GM18507 (cell line): Measurements from ENCODE around the gene LAMC3.

Experiments used
- DNase-seq: peaks from one replicate; pipeline ENCODE4 v3.0.0; 2011; ENCODE audit warnings: low read depth; ENCODE audit not compliant: insufficient read length; ENCODE audit errors: extremely low spot score
- FAIRE-seq: peaks from 2 replicates; lab custom pipeline; 2011; peaks lifted over from hg19 to GRCh38; lab: Jason Lieb, UNC

The LAMC3 gene

DNA sequence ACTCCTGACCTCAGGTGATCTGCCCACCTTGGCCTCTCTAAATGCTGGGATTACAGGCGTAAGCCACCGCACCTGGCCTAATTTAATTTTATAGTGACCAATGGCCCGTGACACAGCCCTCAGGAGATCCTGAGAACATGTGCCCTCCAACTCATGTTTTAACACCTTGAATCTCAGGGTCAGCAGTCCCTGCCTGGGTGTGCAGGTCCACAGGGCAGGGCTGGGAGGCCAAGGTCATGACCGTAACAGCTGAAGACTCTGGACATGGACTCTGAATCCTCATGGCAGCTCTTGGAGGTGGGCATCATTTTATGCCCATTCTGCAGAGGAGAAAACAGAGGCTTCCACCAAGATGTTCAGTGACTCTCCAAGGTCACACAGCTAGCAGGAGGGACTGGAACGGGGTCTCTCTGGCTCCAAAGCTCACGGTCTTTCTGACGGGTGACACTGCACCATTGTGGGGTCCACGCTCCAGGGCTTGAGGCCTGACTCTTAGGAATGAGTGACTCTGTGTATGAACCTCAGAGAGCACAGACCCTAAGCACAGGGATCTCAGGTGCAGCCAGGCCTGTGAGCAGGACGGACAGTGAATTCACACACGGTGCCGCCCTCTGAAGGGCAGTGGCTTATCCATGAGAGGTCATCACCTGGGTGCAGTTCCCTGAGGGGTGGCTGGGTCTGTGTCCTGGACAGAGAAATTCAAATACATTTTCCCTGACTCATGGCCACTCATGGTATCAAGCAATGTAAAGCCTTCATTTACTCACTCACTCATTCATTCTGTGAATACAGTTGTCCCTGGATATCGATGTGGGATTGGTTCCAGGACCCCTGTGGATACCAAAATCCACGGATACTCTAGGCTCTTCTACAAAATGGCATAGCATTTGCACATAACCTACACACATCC is 32.8 kb upstream of the LAMC3 start:
- FAIRE-seq (no peak), DNase-seq (no peak)

DNA sequence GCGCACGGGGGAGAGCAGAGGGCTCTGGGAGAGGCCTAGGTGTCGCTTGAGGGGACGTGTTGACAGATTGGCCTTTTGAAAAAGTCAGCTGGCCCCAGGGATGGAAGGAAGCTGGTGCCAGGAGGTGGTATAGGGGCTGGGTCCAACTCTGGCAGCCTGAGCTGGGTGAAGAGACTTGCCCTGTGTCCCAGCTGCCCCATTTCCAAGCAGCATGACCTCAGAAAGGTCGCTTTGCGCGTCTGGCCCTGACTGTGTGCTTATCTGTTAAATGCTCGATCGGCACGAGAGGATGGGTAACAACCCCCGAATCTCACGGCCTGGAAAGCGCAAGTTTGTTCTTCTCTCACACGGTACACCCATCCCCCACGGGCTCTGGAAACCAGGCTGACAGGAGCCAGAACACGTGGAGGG is 31.2 kb upstream of the LAMC3 start:
- no peak for DNase-seq
- no peak for FAIRE-seq

DNA sequence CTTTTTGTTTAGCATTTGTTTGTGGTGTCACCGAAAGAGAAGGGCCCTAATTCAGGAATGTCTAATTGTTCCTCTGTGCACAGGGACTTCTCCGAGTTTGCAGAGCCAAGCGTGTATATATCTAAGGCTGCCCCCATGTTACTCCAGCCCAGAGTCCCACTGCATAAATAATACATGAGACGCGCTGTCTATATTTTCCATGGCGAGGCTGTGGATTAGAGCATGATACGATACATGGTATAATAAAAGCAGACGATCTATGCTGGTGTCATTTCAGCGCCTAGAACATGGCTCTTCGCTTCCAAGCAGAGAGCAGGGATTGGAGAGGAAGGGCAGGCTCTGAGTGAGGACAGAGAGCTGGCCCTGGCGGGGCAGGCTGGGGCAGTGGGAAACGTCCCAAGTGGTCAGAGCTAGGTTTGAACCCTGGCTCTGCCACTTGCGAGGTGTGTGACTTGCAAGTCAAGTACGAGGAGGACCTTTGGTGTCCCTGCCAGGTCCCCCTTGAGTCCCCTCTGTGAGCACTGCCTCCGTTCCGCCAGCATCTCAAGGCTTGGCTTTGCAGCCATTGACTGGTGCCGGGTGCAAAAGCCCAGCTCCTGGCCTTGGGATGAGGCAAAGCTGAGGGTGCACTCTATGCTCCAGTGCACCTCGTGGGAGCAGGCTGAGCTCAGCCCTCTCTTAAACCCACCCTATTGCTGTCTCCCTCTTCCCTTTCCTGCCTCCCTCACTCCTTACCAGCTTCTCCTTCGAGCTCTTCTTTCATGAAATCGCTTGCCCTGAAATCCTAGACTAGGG is 29.2 kb upstream of the LAMC3 start:
- no peak for FAIRE-seq
- no peak for DNase-seq

DNA sequence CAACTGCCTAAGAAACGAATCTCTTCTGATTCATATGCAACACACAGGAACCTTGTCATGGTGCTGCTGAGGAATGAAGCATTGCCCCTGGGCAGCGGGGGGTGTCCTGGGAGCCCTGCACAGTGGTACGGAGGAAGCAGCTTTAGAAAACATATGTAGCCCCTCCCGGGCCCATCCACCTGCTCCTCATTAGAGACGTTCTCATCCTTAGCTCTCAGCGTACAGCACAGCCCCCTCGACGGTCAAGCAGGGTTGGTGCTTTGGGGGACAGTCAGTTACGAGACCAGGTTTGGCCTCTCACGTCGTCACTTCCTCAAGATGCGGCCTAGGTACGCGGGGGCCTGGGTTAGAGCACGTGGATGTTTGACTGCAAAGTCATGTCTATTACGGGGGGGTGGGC is 28.4 kb upstream of the LAMC3 start:
- DNase-seq (no peak), FAIRE-seq (no peak)

DNA sequence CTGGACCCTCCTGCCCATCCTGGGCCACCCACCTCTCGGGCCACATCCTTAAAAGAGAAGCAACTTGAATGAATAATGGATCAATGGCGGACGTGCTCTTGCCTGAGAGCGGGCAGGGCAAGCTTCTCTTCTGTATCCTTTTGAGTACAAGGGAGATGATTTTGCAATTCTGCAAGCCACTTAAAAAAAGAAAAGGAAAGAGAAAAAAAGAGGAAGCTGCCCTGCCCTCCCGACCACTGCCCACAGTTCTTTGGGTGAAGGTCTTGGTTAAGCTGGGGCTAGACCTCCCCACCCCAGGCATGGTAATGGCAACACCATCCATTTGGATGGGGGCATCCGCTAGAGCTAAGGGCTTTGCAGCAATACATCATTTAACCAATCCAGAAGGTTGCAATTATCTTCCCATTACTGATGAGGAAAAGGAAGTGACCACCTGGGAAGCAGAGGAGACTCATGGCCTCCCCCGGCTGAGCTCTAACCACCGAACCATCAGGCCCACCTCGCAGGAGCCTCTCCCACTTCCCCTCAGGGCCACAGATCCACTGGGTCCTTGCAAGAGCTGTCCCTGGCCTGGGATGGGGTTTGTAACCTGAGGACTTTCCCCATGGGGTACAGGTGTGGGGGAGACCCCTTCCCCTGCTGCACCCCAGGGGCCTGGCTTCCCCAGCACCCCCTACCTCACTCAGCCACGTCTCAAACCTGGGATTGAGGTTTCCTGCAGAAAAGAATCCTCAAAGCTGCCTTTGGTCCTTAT is 27.8 kb upstream of the LAMC3 start:
- no peak for DNase-seq
- FAIRE-seq, result no peak

DNA sequence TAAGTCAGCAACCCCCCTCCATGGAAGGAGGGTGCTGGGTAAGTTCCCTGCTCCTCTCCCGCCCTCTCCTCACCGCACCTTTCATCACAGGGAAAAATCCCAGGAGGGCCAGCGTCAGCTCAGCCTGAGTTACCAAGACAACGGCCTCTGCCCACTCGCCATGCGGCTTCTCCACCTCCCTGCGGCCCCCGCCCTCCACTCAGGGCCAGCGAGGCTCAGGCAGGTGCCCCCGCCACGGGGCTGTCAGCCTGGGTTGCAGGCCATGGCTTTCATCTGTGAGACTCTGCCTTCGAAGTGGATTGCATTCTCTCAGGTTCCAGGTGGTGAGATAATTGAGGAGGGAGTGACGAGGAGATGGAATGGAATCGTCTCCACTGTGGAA is 27.2 kb upstream of the LAMC3 start:
- FAIRE-seq (no peak), DNase-seq (no peak)

DNA sequence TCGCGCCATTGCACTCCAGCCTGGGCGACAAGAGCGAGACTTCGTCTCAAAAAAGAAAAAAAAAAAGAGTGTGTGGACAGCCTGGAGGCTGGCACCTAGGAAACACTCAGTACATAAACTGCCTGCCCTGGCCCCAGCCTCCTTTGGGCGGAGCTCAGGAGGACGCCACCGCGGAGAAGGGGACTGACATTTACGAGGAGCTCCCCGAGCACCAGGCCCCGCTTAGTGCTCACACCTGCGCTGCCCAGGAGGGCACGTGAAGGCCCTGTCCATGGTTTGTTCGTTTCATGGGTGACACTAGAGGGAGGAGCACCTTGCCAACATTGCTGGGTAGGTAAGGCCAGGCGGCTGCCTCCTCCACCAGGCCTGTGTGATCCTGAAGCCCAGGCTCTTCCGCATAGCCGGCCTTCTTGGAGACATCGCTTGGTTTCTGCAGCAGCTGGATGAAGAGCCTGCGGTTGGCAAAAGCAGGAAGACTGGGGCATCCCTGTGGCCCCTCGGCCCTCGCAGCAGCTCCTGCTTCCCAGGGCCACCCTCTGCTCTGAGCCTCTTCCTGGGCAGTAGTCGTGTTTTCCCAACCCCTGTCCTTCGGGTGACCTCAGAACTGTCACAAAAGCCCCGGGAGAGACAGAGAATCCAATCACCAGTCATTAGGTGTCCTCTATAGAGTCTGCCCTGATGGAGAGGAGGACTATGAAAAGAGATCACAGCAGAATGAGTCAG is 26.2 kb upstream of the LAMC3 start:
- FAIRE-seq (no peak), DNase-seq (no peak)

DNA sequence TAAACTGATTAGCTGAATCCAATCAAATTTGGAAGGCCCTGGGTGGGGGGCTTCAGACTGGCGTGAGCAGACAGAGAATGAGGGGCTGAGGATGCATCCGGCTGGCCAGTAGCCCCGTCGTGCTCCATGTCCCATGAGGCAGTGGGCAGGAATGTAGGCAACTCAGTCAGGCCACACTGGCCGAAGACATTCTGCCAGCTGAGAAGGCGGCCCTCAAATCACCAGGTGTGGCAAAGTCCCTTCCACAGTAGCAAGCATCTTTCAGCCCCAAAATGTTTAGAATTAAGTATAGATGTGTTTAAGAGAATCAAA is 25.7 kb upstream of the LAMC3 start:
- DNase-seq (no peak), FAIRE-seq (no peak)

DNA sequence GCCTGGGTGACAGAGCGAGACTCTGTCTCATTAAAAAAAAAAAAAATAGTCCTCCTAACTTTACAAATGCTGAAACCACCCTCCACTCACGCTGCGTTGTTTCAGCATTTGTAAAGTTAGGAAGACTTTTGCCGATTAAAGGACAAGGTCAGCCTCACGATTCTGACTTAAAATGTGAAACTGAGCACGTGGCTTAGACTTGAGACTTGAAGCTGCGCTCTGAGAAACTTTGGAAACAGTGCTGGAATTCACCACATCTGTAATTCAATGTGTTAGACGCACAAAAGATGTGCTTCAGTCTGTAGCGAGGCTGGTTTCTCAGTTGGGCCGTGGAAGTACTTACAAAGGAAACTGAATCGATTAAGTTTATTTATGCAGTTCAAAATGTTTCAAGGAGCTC is 25.0 kb upstream of the LAMC3 start:
- FAIRE-seq (no peak), DNase-seq (no peak)

DNA sequence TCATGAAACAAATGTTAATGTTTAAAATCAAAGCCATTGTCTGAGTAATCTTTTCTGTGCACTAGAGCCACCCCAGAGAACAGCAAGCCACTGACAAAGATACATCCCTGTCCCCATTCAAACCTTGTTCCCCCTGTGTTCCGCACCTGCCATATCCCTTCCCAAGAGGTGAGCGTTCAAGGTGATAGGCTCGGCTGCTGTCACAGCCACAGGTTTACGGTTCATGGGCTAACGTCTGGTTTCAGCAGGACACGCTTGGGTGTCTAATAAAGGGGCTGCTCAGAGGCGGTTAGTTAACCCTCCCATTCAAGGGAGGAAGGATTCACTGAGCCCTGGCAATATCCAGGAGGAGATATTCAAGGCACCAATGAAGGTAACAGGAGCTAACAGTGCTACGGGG is 24.5 kb upstream of the LAMC3 start:
- FAIRE-seq (no peak), DNase-seq (no peak)

DNA sequence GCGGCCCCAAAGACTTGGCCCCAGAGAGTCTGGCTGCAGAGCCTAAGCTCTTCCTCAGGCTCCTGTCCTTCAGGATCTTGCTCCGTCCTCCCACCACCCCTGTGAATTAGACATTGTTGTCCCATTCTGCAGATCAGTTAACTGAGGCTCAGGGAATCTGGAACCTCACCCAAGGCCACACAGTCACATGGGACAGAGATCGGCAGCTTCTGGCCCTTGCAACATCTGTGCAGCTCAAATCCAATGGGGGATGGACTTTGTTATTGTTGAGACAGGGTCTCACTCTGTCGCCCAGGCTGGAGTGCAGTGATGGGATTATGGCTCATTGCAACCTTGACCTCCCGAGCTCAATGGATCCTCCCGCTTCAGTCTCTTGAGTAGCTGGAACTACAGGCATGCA is 23.9 kb upstream of the LAMC3 start:
- DNase-seq (no peak), FAIRE-seq (no peak)

DNA sequence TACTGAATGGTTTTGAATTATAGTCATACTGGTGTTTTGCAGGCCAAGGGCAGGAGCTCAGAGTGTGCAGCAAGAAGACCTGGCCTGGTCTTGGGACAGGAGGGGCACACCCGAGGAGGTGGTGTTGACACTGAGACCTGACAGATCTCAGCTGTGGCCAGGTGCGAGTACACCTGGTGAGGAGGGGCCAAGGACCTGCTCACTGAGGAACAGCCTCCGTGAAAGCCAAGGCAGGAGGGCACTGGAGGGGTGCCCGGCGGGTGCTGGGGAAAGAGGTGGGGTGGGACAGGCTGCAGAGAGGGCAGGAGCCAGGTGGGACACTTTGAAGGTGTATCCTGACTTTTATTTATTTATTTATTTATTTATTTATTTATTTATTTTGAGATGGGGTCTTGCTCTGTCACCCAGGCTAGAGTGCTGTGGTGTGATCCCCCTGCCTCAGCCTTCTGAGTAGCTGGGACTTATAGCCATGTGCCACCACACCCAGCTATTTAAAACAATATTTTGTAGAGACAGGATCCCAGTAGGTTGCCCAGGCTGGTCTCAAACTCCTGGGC is 23.3 kb upstream of the LAMC3 start:
- FAIRE-seq, result no peak
- DNase-seq, result no peak

DNA sequence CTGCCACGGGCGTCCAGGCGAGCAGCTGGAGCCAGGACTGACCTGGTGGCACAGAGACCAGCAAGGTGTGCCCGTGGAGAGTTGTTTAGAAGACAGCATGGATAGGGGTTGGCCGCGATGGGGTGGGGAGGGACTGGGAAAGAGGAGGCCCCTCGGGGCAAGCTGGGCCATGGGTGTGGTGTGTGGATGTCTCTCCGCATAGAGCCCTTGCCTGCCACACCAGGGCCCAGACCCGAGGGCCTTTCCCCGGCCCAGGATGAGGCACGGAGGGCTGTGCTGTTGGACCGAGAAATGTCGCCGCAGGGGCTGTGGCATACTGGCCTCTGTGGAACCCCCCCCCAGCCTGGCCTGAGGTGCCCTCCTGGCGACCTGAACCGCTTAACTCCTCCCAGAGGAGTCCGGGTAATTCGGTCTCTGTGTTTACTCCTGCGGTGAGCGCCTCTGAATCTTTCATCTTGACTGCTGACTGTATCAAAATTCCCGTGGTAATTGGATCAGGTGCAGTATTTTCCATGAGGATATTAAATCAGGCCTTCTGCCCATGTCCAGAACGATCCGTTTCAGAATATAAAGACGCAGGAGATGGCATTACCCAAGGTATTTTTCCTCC is 22.5 kb upstream of the LAMC3 start:
- DNase-seq (no peak), FAIRE-seq (no peak)

DNA sequence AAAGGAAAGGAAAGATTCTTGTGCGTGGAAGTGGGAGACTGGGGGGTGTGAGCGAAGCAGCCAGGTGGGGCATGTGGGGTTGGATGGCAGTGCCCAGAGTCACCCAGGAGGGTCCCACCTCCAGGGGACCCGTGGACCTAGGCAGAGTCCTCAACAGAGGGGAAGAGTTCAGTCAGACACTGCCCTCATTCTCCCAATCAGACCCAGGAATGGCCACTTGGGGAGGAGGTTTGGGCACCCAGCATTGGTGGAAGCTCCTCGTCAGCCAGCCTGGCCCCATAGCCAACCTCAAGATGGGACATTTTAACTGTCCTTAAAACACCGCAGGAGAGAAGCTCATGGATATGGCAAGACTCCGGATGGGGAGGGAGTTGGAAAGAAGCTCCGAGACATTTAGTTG is 21.9 kb upstream of the LAMC3 start:
- no peak for DNase-seq
- FAIRE-seq, result no peak

DNA sequence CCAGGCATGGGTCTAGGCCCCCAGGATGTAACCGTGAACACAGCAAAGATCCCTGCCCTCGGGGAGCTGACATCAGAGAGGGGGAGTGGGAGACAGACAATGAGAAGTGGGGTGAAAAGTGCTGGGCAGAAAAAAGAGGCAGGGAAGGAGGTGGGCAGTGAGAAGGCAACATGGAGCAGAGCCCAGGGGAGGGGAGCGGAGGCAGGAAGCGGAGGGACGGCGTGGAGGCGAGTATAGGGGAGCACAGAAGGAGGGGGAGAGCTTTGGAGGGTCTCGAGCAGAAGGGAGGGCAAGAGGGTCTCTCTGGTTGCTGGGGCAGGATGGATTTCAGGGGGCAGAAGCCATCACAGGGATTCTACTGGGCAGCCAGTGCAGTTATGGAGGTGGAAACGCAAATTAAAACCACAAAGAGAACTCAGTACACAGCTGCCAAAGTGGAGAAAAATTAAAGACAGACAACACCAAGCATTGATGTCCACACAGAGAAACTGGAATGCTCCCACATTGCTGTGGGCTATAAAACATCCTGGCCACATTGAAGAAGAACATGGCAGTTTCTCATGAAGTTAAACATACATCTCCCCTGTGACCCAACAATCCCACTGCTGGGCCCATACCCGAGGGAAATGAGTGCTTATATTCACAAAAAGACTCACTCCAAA is 21.1 kb upstream of the LAMC3 start:
- FAIRE-seq, result no peak
- no peak for DNase-seq

DNA sequence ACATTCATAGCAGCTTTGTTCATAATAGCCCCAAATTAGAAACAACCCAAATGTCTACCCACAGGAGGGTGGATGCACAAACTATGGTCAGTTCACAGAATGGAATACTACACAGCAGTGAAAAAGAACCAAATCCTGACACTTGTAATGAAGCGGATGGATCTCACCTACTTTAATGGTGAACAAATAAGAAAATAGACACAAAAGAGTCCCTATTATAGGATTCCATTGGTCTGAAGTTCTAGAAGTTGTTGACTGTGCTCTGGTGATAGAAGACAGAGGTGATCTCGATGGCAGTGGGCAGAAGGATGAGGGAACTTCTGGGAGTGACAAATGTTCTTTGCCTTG is 20.6 kb upstream of the LAMC3 start:
- FAIRE-seq, result no peak
- no peak for DNase-seq

DNA sequence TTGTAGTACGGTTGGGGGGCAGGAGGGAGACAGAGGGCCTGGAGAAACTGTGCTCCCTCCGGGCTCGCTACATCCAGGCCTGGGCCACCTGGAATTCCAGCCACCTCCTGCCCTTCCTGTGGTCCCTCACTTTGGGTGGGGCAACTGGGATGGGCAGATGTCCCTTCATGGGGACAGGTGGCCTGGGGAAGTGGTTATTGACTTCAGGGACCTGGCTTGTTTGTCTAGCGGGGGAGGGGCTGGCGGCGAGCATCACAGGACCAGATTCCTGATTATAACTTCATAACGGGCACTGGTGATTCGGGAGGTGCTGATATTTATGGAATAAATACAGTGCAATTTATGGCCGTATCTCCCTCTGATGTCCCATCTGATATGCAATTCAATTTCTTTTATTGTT is 20.1 kb upstream of the LAMC3 start:
- no peak for FAIRE-seq
- DNase-seq, result no peak

DNA sequence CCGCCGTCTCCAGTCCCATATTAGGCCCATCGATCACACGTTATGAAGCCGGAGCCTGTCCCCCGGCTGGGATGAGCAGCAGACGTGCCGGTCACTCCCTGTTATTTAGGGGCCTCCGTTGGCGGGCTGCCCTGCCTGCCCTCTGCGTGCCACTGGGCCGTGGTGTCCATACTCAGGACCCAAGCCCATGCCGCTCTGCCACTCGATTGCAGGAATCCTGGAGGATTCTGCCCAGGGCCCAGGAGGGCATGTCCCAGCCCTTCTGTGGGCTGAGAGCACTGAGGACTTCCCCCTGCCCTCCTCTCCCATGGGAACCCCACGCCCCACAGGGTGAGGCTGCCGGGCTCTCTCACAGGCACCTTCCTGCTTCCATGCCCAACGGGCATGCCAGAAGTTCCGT is 19.6 kb upstream of the LAMC3 start:
- no peak for FAIRE-seq
- DNase-seq, result no peak

DNA sequence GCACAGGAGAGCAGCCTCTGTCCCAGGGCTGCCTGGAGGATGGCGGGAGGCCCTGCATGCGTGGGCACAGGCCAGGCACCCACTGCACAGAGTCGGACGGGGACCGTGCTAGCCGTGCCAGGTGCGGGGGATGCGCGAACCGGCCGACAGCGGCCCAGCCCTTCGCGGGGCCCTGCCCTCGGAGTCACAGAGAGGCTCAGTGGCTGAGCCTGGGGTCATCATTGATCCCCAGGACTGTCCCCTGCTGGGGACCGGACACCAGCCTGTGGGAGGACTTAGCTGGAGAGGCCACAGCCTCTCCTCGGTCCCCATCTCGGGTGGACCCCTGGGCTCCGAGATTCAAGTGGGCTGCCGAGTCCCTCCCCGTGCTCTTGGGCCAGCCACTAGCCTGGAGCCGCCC is 19.1 kb upstream of the LAMC3 start:
- DNase-seq, result no peak
- FAIRE-seq, result no peak
